SK-N-MC (cell line): ENCODE results near the gene ANKRD7.

Experiments
- DNase-seq: peaks from one replicate; pipeline ENCODE4 v3.0.0-alpha.2; 2011; ENCODE audit warnings: low read depth, low spot score
- H3K27ac ChIP-seq: fragments of 200-600 bp; sonication (generic); 2 replicates; pipeline ENCODE4 v1.5.1; 2016; ENCODE audit warnings: mixed run types
- H3K36me3 ChIP-seq: fragments of 200-600 bp; sonication (generic); 2 replicates; pipeline ENCODE4 v1.6.1; 2017; ENCODE audit warnings: antibody characterized with exemption, low read length, mixed read lengths; ENCODE audit not compliant: insufficient read depth
- H3K4me3 ChIP-seq: fragments of 200-600 bp; sonication (generic); 2 replicates; pipeline ENCODE4 v1.5.1; 2016
- H3K9ac ChIP-seq: fragments of 200-600 bp; sonication (generic); 2 replicates; pipeline ENCODE4 v1.8.0; 2017; ENCODE audit warnings: mixed run types, mixed read lengths; ENCODE audit not compliant: insufficient read length
- H3K9me3 ChIP-seq: fragments of 200-600 bp; sonication (generic); 2 replicates; pipeline ENCODE4 v1.6.1; 2017; ENCODE audit warnings: low read depth, mild to moderate bottlenecking, antibody characterized with exemption, low read length, moderate library complexity, mixed read lengths
- EZH2 ChIP-seq: fragments of 200-600 bp; sonication (generic); IDR thresholded peaks from one replicate; pipeline ENCODE4 v1.6.1; 2017; ENCODE audit warnings: antibody characterized with exemption
- FOXP2 ChIP-seq: optimal IDR thresholded peaks from 2 replicates; pipeline ENCODE3; 2011; ENCODE audit warnings: mild to moderate bottlenecking, moderate library complexity; ENCODE audit not compliant: insufficient read depth; ENCODE audit errors: extremely low read length, control extremely low read depth
- POLR2AphosphoS5 ChIP-seq: IDR thresholded peaks from 2 replicates; pipeline ENCODE4 v1.6.1; 2012; ENCODE audit warnings: mild to moderate bottlenecking, low read depth, low read length, borderline replicate concordance

Gene ANKRD7

DNA sequence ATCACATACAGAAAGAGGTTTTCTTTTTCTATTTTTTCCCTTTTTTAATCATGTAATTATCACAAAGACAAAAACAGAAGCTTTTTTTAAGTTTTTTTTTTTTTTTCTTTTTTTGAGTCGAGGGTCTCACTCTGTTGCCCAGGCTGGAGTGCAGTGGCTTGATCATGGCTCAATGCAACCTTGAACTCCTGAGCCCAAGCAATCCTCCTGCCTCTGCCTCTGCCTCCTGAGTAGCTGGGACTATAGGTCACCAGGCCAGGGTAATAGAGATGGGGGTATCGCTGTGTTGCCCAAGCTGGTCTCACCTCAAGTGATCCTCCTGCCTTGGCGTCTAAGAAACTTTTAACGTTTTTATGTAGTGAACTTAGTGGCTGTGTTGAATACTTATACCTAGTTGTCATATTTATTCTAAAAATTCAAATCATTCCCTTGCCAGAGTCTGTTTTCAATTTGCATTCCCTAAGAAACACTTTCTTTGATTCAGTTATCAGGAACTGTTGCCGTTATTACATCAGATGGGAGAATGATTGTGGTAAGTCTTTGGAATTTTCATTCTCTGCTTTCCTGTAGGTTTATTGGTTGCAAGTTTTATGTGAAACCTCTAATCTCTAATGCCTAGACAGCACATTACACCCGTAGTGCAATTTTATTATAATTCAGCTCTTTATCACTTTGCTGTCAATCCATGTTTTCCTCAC is 39.2 kb upstream of the ANKRD7 start:
- peaks cover 47% of the 10 kb centered on the region for H3K36me3 ChIP-seq
- peak overlapping the region; percentile 85 for H3K4me3 ChIP-seq
- peak; percentile 55 for DNase-seq
- peak overlapping the region; percentile 97 for H3K9ac ChIP-seq
- no peak for TF ChIP-seq POLR2AphosphoS5
- TF ChIP-seq EZH2, result no peak
- no peak for TF ChIP-seq FOXP2
- no peaks in the 10 kb centered on the region; the same call in 1 of the 2 replicates for H3K9me3 ChIP-seq
- peak overlapping the region; percentile 88 for H3K27ac ChIP-seq

DNA sequence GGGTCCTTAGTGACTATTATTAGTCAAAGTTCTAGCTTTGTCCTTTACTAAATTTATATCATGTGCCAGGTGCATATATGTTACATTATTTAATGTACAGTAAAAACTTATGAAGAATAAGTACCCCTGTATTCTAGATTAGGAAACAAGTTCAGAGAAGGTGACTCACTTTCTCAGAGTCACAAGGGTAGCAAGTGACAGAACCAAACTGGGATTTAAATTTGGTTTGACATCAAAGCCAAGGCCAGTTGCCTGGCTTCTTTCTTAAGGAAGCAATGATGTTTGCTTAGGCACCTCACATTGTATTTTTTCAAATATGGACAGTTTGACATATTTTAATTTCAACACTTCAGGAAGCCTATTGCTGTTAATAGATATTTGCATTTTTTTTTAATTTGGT is 38.0 kb upstream of the ANKRD7 start:
- peak overlapping the region; percentile 85 for H3K4me3 ChIP-seq
- peaks cover 58% of the 10 kb centered on the region for H3K36me3 ChIP-seq
- peak overlapping the region; percentile 88; the same call in 1 of the 2 replicates for H3K27ac ChIP-seq
- peak overlapping the region; percentile 97 for H3K9ac ChIP-seq
- TF ChIP-seq POLR2AphosphoS5, result no peak
- no peak for TF ChIP-seq FOXP2
- TF ChIP-seq EZH2, result no peak
- H3K9me3 ChIP-seq, result no peaks in the 10 kb centered on the region; the same call in 1 of the 2 replicates
- DNase-seq, result no peak

DNA sequence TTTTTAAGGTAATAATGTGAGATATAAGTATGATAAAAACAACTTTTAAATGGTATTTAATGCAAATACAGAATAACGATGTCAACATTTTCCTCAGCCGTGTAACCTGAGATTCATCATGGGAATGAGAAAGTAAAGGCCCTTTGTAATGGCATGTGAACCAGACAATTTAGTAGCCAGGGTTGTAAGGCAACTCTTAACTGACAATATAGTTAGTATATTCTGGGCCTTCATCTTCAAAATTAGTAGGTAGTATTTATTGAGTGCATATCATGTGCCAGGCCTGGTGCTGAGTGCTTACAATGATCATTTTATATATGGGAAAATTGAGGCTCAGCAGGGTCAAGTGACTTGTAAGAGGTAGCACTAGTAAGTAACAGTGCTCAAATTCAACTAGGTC is 29.9 kb upstream of the ANKRD7 start:
- Histone ChIP-seq H3K36me3 (peaks cover 45% of the 10 kb centered on the region), H3K9me3 (no peaks in the 10 kb centered on the region), H3K4me3 (no peak overlapping the region), H3K9ac (no peak overlapping the region), H3K27ac (peak overlapping the region; percentile 67; the same call in 1 of the 2 replicates)
- TF ChIP-seq EZH2, result no peak
- no peak for TF ChIP-seq FOXP2
- TF ChIP-seq POLR2AphosphoS5, result no peak
- DNase-seq, result no peak

DNA sequence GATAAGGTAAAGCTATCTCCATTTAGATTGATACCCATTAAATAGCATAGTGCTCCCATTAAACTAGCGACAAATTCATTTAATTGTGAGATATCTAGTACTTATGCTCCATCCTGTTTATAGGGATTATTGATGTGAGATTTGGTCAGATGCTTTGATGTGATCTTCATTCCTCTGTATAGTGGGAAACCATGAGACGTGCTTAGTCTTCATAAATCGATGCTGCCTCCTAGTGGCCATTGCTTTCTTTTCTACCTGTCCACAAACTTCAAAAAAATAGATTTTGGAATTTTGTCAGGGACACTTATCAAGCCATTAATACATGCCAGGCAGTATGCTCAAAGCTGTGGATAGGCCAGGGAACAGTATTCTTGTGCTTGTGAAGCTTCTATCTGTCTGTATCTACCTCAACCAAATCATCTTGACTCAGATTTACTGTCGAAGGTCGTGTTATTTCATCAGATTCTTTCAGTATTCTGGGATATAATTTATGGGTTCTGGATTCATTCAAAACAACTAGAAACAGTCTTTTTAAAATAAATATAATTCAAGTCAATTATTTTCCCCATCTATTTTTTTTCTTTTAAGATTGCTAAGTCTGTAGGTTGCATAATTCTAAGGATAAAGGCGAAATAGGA is 28.5 kb upstream of the ANKRD7 start:
- Histone ChIP-seq H3K36me3 (peaks cover 33% of the 10 kb centered on the region), H3K9me3 (no peaks in the 10 kb centered on the region), H3K9ac (no peak overlapping the region), H3K4me3 (no peak overlapping the region), H3K27ac (peak overlapping the region; percentile 67; the same call in 1 of the 2 replicates)
- TF ChIP-seq FOXP2 (no peak), EZH2 (no peak), POLR2AphosphoS5 (no peak; the same call in 1 of the 2 replicates)
- DNase-seq, result no peak

DNA sequence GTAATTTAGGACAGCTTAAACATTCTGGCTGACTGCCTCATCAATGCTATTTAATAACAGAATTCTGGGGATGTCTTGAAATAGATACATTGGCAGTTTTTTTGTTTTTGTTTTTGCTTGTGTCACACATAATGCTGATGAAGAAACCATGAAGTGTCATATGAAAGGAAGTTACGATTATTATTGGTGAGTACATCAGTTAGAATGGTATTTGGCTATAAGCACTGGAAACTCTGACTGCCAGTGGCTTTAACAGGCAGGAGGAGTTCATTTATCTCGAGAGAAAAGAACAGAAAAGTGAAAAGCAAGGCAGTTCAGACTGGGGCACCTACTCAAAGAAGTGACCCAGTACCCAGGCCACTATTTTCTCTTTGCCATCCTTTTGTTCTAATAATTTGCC is 22.4 kb upstream of the ANKRD7 start:
- Histone ChIP-seq H3K27ac (peak overlapping the region; percentile 7; the same call in 1 of the 2 replicates), H3K4me3 (no peak overlapping the region), H3K9me3 (no peaks in the 10 kb centered on the region), H3K9ac (no peak overlapping the region), H3K36me3 (0 out of 2 replicates have a peak, but pooled peaks cover 2% of the 10 kb centered on the region)
- DNase-seq, result no peak
- TF ChIP-seq POLR2AphosphoS5 (no peak), FOXP2 (no peak), EZH2 (no peak)

DNA sequence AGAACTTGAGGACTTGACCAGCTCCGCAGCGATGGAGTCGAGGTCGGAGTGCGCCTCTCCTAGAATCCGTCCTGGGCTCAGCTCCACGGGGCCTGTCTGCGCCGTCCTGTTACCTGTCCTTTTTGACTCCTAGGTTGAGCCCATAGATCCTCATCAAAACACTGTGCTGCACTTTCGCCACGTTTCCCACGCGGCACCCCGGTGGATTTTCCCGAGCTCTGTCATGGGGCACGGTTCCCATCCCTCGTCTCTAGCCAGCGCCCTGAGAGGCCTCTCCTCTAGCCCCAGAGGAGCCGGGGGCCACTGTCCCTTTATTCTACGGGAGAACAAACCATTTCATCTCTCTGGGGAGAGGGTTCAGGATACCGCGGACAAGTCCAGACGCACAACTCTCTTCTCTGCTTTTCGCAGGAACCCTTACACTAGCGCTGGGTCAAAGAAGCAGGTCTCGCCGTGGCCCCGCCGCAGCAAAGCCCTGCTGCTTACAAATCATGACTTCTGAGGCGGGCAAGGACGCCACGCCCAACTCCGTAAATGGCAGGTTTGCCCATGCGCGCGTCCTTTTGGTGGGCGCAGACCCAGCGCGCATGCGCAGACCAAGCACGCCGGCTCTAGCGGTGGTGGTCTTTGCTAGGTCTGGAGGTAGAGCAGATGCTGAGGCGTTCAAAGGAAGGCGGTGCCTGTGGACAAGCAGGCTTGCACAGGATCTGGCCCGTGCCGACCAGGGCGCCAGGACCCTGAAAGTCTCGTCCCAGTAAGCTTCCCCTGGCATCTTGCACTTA is 10.3 kb upstream of the ANKRD7 start:
- DNase-seq, result no peak
- no peaks in the 10 kb centered on the region for H3K36me3 ChIP-seq
- H3K9ac ChIP-seq, result peak overlapping the region; percentile 77
- no peak overlapping the region for H3K27ac ChIP-seq
- H3K4me3 ChIP-seq, result peak overlapping the region; percentile 82
- TF ChIP-seq EZH2 (no peak), POLR2AphosphoS5 (peak; percentile 32; the same call in 1 of the 2 replicates), FOXP2 (no peak)
- no peaks in the 10 kb centered on the region for H3K9me3 ChIP-seq

DNA sequence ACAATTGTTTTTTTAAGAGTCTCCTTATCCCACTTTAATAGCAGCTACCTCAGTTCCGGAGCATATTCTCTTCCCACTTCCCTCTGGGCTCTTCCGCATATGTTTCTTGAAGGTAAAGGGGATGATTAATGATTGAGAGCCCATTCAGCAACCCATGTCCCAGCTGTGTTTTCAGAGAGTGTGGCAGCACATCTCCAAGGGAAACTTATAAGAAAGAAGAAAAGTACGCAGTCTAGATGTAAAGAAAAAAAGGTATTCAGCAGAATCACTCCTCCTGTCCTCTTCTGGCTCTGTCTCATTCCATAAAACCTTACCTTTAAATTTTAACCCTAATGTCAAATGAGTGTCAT is 9.7 kb upstream of the ANKRD7 start:
- H3K4me3 ChIP-seq, result peak overlapping the region; percentile 82
- TF ChIP-seq POLR2AphosphoS5 (no peak), FOXP2 (no peak), EZH2 (no peak)
- H3K27ac ChIP-seq, result no peak overlapping the region
- H3K36me3 ChIP-seq, result no peaks in the 10 kb centered on the region
- no peak for DNase-seq
- no peaks in the 10 kb centered on the region for H3K9me3 ChIP-seq
- H3K9ac ChIP-seq, result peak overlapping the region; percentile 77

DNA sequence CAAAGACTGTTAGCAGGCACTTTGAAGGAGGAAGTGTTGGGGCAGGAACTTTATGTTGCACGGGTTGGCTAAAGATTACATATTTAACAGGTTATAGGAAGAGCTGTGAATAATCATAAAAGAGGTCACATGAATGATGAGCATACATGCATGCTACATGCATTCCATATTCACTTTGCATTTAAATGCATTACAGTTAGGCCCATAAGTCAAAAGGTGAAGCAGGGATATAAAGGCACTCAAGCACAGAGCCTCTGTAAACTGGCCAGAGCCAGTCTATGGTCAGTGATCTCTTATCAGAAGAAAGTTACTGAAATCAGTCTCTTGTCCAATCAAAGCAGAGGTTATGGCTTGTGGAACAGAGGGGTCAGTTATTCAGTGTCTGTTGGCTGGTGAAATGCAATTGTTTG is 7.3 kb upstream of the ANKRD7 start:
- H3K36me3 ChIP-seq, result no peaks in the 10 kb centered on the region
- no peak overlapping the region for H3K4me3 ChIP-seq
- no peaks in the 10 kb centered on the region for H3K9me3 ChIP-seq
- TF ChIP-seq FOXP2 (no peak), POLR2AphosphoS5 (no peak), EZH2 (no peak)
- H3K9ac ChIP-seq, result no peak overlapping the region
- no peak for DNase-seq
- no peak overlapping the region for H3K27ac ChIP-seq
